ENCODE data around the gene KIRREL1.

The KIRREL1 gene

GRCh38 chr1:157992833-157993146 lies 655 bp upstream of the KIRREL1 start:
- peaks cover 46% of the 10 kb centered on the region for H3K79me2 ChIP-seq (ENCODE audit: control insufficient read depth, insufficient read depth, low read length, unreplicated experiment)
- peak overlapping the region; percentile 66 for H2AFZ ChIP-seq (ENCODE audit: low read length, unreplicated experiment)
- peaks cover 24% of the 10 kb centered on the region for H3K4me1 ChIP-seq (ENCODE audit: control insufficient read depth, insufficient read depth, low read length, unreplicated experiment)
- peak overlapping the region; percentile 91 for H3K4me3 ChIP-seq (ENCODE audit: low read depth, low read length)
- H3K27me3 ChIP-seq (ENCODE audit: insufficient read depth, low read length): no peaks in the 10 kb centered on the region
- H3K27ac ChIP-seq (ENCODE audit: low read depth, low read length): 0 out of 2 replicates have a peak overlapping the region, but pooled peaks have one; percentile 36
- H3K36me3 ChIP-seq (ENCODE audit: insufficient read depth, low read length): no peaks in the 10 kb centered on the region

GRCh38 chr1:157993918-157994605 lies 617 bp downstream of the KIRREL1 start:
- Histone ChIP-seq H2AFZ (ENCODE audit: low read length, unreplicated experiment) (peak overlapping the region; percentile 21), H3K27ac (ENCODE audit: low read depth, low read length) (peak overlapping the region; percentile 46), H3K27me3 (ENCODE audit: insufficient read depth, low read length) (no peaks in the 10 kb centered on the region), H3K4me3 (ENCODE audit: low read depth, low read length) (peak overlapping the region; percentile 91), H3K79me2 (ENCODE audit: control insufficient read depth, insufficient read depth, low read length, unreplicated experiment) (peaks cover 59% of the 10 kb centered on the region), H3K4me1 (ENCODE audit: control insufficient read depth, insufficient read depth, low read length, unreplicated experiment) (peaks cover 34% of the 10 kb centered on the region), H3K36me3 (ENCODE audit: insufficient read depth, low read length) (no peaks in the 10 kb centered on the region)

- Histone ChIP-seq H3K27ac (ENCODE audit: low read depth, low read length) (peak overlapping the region; percentile 30), H3K36me3 (ENCODE audit: insufficient read depth, low read length) (no peaks in the 10 kb centered on the region), H2AFZ (ENCODE audit: low read length, unreplicated experiment) (no peak overlapping the region), H3K79me2 (ENCODE audit: control insufficient read depth, insufficient read depth, low read length, unreplicated experiment) (peaks cover 68% of the 10 kb centered on the region), H3K4me3 (ENCODE audit: low read depth, low read length) (peak overlapping the region; percentile 91), H3K4me1 (ENCODE audit: control insufficient read depth, insufficient read depth, low read length, unreplicated experiment) (peaks cover 43% of the 10 kb centered on the region), H3K27me3 (ENCODE audit: insufficient read depth, low read length) (no peaks in the 10 kb centered on the region)
Observed at GRCh38 chr1:157994704-157995582, 1.5 kb downstream of the KIRREL1 start.

DNA sequence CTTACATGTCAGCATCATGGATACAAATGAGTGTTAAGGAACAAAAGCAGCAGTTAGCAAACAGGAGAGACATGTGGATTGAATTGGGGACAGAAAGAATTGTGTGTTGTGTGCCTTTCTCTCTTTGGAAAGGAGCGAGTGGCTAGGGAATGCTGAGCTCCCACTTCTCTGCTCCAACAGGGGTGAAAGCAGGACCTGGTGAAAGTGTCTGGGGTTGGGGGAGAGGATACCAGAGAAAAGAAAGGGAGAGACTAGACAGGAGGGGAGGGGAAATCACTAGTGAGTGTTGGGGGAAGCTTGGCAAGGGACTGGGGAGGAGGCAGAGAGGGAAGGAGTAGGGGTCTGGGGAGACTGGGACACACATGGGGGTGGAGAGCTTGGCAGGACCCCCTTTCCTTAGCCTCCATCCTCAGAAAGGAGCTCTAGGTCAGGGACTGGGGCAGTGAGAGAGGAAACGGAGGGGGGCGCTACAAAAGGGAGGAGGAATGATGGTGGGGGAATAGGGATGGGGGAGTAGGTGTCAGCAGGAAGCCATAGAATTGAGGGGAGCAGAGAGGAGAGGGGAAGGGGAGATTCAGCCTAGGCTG lies 2.2 kb downstream of the KIRREL1 start:
- peak overlapping the region; percentile 91 for H3K4me3 ChIP-seq (ENCODE audit: low read depth, low read length)

DNA sequence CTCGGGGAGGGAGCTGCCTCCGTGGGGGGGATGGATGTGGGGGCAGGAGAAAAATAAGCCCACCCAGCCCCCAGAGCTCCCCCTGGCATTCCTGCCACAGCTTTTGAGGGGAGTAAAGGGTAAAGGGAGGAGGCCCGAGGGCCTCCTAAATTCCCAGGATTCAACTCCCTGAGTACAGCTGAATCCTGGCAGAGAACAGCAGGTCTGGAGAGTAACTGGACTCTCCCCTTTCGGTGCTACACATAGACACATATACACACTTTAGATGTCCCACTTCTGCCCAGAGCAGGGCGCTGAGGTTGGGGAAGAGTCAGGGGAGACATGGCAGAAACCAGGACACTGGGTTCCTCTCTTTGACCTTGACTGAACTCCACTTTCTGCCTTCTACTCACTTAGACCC lies 3.0 kb downstream of the KIRREL1 start:
- Histone ChIP-seq H2AFZ (ENCODE audit: low read length, unreplicated experiment) (no peak overlapping the region), H3K4me3 (ENCODE audit: low read depth, low read length) (peak overlapping the region; percentile 91), H3K79me2 (ENCODE audit: control insufficient read depth, insufficient read depth, low read length, unreplicated experiment) (peaks cover 83% of the 10 kb centered on the region), H3K27ac (ENCODE audit: low read depth, low read length) (no peak overlapping the region), H3K36me3 (ENCODE audit: insufficient read depth, low read length) (no peaks in the 10 kb centered on the region), H3K4me1 (ENCODE audit: control insufficient read depth, insufficient read depth, low read length, unreplicated experiment) (peaks cover 57% of the 10 kb centered on the region), H3K27me3 (ENCODE audit: insufficient read depth, low read length) (no peaks in the 10 kb centered on the region)

More for the DNA sequence above, 2.2 kb downstream of the KIRREL1 start:
- Histone ChIP-seq H3K79me2 (ENCODE audit: control insufficient read depth, insufficient read depth, low read length, unreplicated experiment) (peaks cover 75% of the 10 kb centered on the region), H3K27me3 (ENCODE audit: insufficient read depth, low read length) (no peaks in the 10 kb centered on the region), H3K36me3 (ENCODE audit: insufficient read depth, low read length) (no peaks in the 10 kb centered on the region), H3K27ac (ENCODE audit: low read depth, low read length) (no peak overlapping the region), H2AFZ (ENCODE audit: low read length, unreplicated experiment) (no peak overlapping the region), H3K4me1 (ENCODE audit: control insufficient read depth, insufficient read depth, low read length, unreplicated experiment) (peaks cover 50% of the 10 kb centered on the region)

DNA sequence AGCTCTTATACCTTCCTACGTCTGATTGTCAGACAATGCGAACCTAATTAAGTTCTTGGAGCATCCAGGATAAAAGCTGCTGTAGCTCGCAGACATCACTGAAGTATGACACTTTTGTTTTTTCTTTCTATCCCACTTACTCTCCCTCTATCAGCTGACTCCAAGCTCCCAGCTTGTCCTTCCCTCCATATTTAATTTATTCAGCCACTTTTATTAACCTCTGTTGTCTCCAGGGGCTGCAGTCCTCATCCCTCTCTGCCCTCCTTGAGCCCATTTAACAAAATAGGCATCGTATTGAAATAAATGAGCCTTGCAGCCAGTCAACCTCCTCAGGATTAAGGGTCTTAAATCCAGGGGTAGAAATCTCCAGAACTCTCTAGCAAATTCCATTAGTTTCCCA lies 7.1 kb downstream of the KIRREL1 start:
- Histone ChIP-seq H3K36me3 (ENCODE audit: insufficient read depth, low read length) (no peaks in the 10 kb centered on the region), H3K27ac (ENCODE audit: low read depth, low read length) (no peak overlapping the region), H3K27me3 (ENCODE audit: insufficient read depth, low read length) (no peaks in the 10 kb centered on the region), H3K4me3 (ENCODE audit: low read depth, low read length) (no peak overlapping the region), H2AFZ (ENCODE audit: low read length, unreplicated experiment) (no peak overlapping the region), H3K4me1 (ENCODE audit: control insufficient read depth, insufficient read depth, low read length, unreplicated experiment) (peaks cover 82% of the 10 kb centered on the region), H3K79me2 (ENCODE audit: control insufficient read depth, insufficient read depth, low read length, unreplicated experiment) (peaks cover 99% of the 10 kb centered on the region)

GRCh38 chr1:158002022-158002630 lies 8.7 kb downstream of the KIRREL1 start:
- no peaks in the 10 kb centered on the region for H3K27me3 ChIP-seq (ENCODE audit: insufficient read depth, low read length)
- no peak overlapping the region for H2AFZ ChIP-seq (ENCODE audit: low read length, unreplicated experiment)
- H3K4me3 ChIP-seq (ENCODE audit: low read depth, low read length): peak overlapping the region; percentile 22; the same call in 1 of the 2 replicates
- peaks cover 99% of the 10 kb centered on the region for H3K79me2 ChIP-seq (ENCODE audit: control insufficient read depth, insufficient read depth, low read length, unreplicated experiment)
- no peaks in the 10 kb centered on the region for H3K36me3 ChIP-seq (ENCODE audit: insufficient read depth, low read length)
- H3K27ac ChIP-seq (ENCODE audit: low read depth, low read length): peak overlapping the region; percentile 65
- peaks cover 82% of the 10 kb centered on the region for H3K4me1 ChIP-seq (ENCODE audit: control insufficient read depth, insufficient read depth, low read length, unreplicated experiment)

DNA sequence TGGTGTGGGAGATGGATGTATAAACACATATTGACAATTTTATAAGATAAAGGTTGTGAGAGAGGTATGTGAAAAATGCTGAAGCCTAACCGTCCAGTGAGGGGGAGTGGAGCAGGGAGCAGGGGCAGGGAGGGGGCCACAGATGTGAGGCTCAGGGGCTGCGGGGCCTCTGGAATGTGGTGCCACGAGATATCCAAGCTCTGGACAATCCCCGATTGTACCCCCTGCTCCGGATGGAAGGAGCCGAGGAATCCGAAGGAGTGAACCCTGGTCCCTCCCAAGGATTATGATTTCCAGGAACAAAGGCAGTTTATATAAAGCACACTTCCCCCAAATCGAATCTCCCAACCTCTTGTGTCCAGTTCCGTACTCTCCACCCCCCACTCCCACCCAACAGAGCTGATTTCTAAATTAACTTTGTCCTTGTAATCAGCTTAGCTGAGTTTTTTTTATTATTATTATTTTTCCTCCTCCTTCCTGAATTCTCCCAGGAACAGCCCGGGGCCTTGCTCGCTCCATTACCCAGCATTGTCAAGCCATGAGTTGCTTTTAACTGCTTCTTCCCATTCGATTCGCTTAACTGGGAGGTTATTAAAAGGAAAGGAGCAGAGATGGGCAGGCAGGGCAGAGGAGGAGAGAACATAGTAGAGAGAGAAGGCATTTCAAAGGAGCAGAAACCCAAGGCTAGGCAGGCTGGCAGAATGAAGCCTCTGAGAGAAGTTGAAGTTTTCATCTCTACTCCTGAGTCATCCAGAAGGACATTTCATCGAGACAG lies 9.4 kb downstream of the KIRREL1 start:
- H3K36me3 ChIP-seq (ENCODE audit: insufficient read depth, low read length): no peaks in the 10 kb centered on the region
- H3K27ac ChIP-seq (ENCODE audit: low read depth, low read length): peak overlapping the region; percentile 65
- H2AFZ ChIP-seq (ENCODE audit: low read length, unreplicated experiment): peak overlapping the region; percentile 0
- H3K79me2 ChIP-seq (ENCODE audit: control insufficient read depth, insufficient read depth, low read length, unreplicated experiment): peaks cover 99% of the 10 kb centered on the region
- H3K27me3 ChIP-seq (ENCODE audit: insufficient read depth, low read length): no peaks in the 10 kb centered on the region
- H3K4me1 ChIP-seq (ENCODE audit: control insufficient read depth, insufficient read depth, low read length, unreplicated experiment): peaks cover 89% of the 10 kb centered on the region
- peak overlapping the region; percentile 22; the same call in 1 of the 2 replicates for H3K4me3 ChIP-seq (ENCODE audit: low read depth, low read length)

DNA sequence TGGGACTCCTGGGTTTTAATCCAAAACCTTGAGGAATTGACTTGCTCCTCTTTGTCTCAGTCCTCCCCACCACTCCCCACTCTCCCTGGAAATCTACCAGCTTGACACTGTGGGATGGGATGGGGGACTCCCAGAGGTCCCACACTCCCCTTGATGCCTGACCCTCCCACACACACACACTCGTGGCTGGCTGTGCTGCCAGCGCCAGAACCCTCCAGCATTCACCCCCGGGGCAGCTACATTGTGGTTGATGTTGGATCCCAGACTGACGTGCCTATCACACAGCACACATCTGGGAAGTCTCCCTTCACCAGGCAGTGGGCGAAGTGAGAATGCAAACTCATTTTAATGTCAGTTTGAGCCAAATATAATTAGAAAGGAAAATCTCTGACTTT lies 10.0 kb downstream of the KIRREL1 start:
- Histone ChIP-seq H3K79me2 (ENCODE audit: control insufficient read depth, insufficient read depth, low read length, unreplicated experiment) (peaks cover 99% of the 10 kb centered on the region), H2AFZ (ENCODE audit: low read length, unreplicated experiment) (peak overlapping the region; percentile 0), H3K36me3 (ENCODE audit: insufficient read depth, low read length) (no peaks in the 10 kb centered on the region), H3K27me3 (ENCODE audit: insufficient read depth, low read length) (no peaks in the 10 kb centered on the region), H3K4me3 (ENCODE audit: low read depth, low read length) (peak overlapping the region; percentile 10; the same call in 1 of the 2 replicates), H3K4me1 (ENCODE audit: control insufficient read depth, insufficient read depth, low read length, unreplicated experiment) (peaks cover 91% of the 10 kb centered on the region), H3K27ac (ENCODE audit: low read depth, low read length) (peak overlapping the region; percentile 65)

DNA sequence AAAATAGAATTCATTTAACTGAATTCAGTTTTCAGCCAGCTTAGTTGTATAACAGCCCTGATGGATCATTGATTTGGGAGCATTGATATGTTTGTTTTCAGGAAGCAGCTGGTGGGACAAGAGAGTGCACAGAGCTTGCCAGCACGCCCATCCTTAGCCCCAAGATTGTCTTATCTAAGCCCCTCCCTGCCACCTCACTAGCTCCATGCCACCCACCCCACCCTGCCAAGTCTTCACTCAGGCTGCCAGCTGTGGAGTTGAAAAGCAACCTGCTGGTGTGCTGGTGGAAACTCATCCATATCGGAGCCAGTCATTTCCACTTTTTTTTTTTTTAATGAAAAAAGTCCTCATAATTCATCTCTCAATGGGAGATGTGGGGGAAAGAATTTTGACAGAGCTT lies 11.8 kb downstream of the KIRREL1 start:
- Histone ChIP-seq H3K4me1 (ENCODE audit: control insufficient read depth, insufficient read depth, low read length, unreplicated experiment) (peaks cover 91% of the 10 kb centered on the region), H3K4me3 (ENCODE audit: low read depth, low read length) (no peak overlapping the region), H3K36me3 (ENCODE audit: insufficient read depth, low read length) (no peaks in the 10 kb centered on the region), H3K79me2 (ENCODE audit: control insufficient read depth, insufficient read depth, low read length, unreplicated experiment) (peaks cover 97% of the 10 kb centered on the region), H3K27ac (ENCODE audit: low read depth, low read length) (no peak overlapping the region), H2AFZ (ENCODE audit: low read length, unreplicated experiment) (no peak overlapping the region), H3K27me3 (ENCODE audit: insufficient read depth, low read length) (no peaks in the 10 kb centered on the region)

All from ACC112 (cell line).